ENCODE results near the gene TRH. TPM values are rescaled to one million over a fixed set of nuclear protein-coding genes. Genes with fewer than 3 reads are reported as not detected.

The TRH gene
- not detected in 2 replicates for total RNA-seq

GRCh38 chr3:129974564-129974832 lies at the start of gene TRH:
Gene TRH, plus strand, starts transcription at chr3:129974720. Its CDS starts 1,097 bp downstream, at chr3:129975817.

Other genes starting within 250 kb of the TRH start
- gene TMCC1, start 81.0 kb upstream of the TRH start, total RNA-seq = 13.6 and 14.1 TPM in 2 replicates
- 0.37 and 0.39 TPM in 2 replicates for gene ALG1L2, start 107.1 kb downstream of the TRH start, total RNA-seq